ENCODE results near the gene CELA3B. TPM values are rescaled to one million over a fixed set of nuclear protein-coding genes. Genes with fewer than 3 reads are reported as not detected.
"Not testable (repeated sequence)": the region's sequence is repeated elsewhere in the genome, so short reads cannot be mapped to it uniquely, and the experiment has no call there.

Gene CELA3B
- total RNA-seq, 1 experiment from 2014 or later: not detected

DNA sequence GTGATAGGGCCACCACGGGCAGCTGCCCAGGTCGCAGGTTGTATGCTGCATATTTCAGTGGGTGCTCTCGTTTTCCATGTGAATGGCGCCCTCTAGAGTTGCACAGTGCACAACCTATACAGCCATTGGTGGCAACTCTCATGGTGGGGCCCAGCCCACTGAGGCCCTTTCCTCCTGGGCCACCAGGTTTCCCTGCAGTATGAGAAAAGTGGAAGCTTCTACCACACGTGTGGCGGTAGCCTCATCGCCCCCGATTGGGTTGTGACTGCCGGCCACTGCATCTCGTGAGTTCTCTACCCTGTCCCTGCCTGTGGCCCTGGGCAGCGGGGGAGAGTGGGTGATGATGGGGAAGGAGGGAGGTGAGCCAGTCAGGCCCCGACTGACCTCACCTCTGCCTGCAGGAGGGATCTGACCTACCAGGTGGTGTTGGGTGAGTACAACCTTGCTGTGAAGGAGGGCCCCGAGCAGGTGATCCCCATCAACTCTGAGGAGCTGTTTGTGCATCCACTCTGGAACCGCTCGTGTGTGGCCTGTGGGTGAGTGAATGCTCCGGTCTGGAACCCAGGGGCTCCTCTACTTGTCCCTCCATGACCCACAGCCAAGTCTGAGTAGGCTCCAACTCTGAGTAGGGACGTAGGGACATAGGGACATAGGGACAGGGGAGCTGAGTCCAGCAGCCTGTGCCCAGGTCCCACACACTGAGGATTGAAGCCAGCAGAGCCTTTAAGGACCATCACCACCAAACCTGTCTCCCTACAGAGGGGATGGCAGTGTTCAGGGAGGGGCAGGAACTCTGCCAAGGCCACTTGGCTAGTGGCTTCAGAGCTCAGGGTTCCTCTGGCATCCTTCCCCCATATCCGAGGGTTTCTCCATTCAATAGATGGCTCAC lies 28.7 kb downstream of the CELA3B start:
- DNase-seq (ENCODE audit: extremely low read depth, low read depth): not testable (repeated sequence)

DNA sequence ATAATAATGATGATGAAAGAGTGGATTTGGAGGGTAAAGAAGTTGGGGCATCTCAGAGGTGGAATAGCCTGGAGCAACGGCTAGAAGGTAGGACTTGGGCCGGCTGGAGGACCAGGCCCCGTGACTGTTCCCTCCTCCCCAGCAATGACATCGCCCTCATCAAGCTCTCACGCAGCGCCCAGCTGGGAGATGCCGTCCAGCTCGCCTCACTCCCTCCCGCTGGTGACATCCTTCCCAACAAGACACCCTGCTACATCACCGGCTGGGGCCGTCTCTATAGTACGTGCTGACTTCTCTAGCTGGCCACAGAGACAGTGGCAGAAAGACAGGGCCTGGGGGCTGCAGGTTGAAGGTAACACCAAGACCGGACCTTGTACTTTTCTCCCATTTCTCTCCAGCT lies 29.9 kb downstream of the CELA3B start:
- DNase-seq (ENCODE audit: extremely low read depth, low read depth): not testable (repeated sequence)

DNA sequence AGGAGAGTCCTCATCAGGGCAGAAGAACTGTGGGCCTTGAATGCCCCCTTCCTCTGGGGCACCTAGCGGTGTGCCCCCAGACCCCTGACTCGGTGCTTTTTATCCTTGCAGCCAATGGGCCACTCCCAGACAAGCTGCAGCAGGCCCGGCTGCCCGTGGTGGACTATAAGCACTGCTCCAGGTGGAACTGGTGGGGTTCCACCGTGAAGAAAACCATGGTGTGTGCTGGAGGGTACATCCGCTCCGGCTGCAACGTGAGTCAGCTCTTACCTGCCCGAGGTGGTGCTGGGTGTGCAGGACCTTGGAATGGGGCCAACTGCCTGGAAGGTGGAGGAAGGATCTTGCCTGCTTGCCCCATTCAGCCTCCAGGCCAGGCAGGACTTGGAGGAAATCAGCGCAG lies 30.4 kb downstream of the CELA3B start:
- DNase-seq (ENCODE audit: extremely low read depth, low read depth): not testable (repeated sequence)

DNA sequence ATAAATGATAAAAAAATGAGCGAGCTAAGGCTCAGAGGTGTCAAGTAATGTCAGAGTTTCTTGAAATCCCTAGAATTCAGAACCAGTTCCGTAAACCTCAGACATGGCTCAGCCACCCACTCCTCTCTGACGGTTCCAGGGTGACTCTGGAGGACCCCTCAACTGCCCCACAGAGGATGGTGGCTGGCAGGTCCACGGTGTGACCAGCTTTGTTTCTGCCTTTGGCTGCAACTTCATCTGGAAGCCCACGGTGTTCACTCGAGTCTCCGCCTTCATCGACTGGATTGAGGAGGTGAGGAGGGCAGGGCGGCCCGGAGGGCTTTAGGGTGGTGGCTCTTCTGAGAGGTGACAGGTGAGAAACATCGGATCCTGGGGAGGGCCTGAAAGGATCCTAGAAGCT lies 32.7 kb downstream of the CELA3B start:
- DNase-seq (ENCODE audit: extremely low read depth, low read depth): not testable (repeated sequence)

DNA sequence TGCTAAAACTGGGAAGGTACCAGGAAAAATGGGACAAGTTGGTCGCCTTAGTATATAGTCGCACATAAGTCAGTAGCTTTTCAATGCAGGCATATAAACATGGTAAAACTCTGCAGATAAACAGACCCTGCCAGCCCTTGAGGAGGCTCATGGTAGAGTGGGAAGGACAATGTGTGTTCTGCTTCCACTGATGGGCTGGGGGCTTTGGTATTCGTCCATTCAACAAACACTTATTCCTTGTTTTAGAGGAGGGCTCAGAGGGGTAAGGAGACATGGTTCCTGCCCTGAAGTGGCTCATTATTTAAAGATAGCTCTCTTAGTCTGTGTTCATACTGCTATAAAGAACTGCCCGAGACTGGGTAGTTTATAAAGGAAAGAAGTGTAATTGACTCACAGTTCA lies 35.9 kb downstream of the CELA3B start:
- not testable (repeated sequence) for DNase-seq (ENCODE audit: extremely low read depth, low read depth)

DNA sequence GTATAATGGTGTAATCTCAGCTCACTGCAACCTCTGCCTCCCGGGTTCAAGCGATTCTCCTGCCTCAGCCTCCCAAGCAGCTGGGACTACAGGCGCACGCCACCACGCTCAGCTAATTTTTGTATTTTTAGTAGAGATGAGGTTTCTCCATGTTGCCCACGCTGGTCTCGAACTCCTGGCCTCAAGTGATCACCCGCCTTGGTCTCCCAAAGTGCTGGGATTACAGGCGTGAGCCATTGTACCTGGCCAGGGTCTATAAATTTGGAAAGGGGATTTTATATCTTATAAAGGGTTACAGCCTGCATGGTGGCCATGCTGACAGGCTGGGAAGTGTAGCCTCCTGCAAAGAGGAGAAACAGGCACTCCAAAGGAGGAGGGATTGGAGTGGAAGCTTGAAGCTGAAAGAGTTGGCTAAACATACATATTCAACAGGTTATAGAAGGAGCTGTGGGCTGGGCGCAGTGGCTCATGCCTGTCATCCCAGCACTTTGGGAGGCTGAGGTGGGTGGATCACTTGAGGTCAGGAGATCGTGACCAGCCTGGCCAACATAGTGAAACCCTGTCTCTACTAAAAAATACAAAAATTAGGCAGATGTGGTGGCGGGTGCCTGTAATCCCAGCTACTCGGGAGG lies 37.9 kb downstream of the CELA3B start:
- DNase-seq (ENCODE audit: extremely low read depth, low read depth): not testable (repeated sequence)

DNA sequence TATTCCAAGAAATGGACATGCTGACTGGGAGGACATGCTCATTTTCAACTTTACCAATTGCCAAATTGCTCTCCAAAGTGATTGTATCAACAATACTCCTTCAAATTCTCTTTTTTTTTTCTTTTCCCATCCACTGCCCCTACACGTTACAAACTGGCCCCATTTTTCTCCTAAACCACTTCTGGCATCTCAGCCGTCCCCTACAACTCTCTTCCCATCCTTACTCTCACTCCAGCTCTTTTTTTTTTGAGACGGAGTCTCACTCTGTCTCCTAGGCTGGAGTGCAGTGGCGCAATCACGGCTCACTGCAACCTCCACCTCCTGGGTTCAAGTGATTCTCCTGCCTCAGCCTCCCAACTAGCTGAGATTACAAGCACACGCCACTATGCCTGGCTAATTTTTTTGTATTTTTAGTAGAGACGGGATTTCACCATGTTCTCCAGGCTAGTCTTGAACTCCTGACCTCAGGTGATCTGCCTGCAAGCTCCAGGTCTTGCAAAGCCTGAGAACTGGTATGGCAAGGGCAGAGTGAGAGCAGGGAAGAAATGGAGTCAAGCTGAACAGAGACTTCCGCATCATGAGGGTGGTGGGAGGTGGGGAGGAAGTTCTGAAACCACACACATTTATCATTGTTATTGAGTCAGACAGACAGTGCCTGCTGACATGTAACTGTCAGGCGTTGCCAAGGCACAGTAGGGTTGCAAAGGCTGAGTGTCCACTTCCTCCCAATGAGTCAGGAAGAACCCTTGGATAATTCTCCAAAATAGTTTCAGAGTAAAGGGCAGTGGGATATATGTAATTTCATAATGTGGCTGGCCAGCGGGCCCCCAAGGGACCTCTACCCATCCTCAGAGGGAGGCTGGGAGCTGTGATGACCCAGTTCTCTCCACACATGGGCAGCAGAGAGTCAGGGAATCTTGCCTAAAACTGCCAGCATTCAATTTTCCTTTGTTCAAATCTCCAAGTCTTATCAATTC lies 42.0 kb downstream of the CELA3B start:
- peak; percentile 42 for DNase-seq (ENCODE audit: extremely low read depth, low read depth)

DNA sequence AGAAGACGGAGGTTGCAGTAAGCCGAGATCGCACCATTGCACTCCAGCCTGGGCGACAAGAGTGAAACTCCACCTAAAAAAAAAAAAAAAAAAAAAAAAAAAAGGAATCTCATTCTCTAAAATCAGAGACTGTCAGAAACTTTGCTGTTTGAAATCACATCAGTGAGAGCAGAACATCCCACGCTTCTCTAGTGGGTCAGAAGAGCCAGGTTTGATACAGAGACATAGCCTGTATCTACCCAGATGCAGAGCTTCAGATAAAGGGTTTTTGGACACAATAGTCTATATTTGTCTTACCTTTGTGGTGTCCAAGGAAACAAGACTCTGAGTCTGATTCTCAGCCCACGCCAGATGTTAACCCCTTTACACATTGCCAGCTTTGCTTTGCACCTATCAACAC lies 44.2 kb downstream of the CELA3B start:
- no peak for DNase-seq (ENCODE audit: extremely low read depth, low read depth)

DNA sequence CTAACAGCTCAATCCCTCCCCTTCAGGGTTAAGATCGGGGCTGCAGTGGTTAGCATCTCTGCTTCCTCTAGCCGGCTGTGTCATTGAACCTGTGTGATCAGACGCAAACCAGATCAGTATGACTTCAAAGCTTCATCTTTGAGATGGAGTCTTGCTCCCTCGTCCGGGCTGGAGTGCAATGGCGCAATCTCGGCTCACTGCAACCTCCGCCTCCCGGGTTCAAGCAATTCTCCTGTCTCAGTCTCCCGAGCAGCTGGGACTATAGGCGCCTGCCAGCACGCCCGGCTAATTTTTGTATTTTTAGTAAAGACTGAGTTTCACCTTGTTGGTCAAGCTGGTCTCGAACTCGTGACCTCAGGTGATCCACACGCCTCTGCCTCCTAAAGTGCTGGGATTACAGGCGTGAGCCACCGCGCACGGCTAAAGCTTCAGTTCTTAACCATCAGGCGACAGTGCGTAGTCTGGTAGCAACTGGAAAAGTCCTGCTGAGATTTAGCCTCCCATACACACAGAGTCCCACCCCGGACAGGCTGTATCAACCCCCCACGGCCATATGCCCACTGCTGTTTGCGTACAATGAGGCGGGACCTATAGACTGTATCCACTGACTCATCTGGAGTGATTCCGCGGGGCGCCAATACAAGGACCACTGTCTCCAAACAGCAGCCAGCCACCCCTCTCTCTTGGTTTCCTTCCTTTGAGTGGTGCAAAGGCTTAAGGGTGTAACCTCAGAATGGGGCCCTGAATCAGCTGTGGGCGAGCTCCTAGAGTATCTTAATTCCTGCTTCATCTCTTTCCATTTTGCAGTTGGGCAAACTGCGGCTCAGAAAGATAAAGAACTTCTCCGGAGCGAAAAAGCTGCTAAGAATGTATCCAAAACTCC lies 47.9 kb downstream of the CELA3B start:
- DNase-seq (ENCODE audit: extremely low read depth, low read depth): no peak

DNA sequence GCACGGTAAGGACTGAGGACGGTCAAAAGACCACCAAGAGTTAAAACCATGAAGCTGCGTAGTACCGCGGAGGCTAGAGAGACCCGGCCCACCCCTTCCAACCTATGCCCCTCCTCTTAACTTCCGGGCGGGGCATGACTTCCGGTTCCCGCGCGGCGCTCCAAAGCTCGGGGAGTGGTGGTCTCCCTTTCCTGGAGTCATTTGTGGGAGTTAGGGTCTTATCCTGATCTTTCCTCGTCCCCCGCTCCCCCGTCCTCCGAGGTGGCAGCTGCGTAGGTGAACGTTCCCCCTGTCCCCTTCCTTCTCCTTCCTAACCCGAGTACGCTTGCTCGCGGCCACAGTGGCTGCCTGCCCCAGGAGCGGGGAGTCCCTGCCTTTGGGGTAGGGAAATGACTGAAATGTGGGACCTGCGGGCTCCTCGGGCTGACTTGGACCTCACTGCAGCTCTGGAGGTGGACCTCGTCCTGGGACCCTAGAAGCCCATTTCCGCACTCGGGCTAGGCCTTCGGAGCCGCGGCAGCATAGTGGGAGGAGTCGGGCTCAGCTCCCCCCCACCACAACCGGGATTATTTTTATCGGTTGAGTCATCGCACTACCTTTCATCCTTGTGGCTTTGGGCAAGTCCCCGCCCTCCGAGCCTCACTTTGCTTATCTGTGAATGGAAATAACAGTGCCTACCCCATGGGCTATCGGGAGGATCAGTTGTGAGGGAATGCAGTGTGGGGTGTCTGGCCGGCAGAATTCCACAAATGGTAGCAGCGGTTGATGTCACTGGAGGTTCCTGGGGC lies 48.7 kb downstream of the CELA3B start:
- peak; percentile 52 for DNase-seq (ENCODE audit: extremely low read depth, low read depth)

DNA sequence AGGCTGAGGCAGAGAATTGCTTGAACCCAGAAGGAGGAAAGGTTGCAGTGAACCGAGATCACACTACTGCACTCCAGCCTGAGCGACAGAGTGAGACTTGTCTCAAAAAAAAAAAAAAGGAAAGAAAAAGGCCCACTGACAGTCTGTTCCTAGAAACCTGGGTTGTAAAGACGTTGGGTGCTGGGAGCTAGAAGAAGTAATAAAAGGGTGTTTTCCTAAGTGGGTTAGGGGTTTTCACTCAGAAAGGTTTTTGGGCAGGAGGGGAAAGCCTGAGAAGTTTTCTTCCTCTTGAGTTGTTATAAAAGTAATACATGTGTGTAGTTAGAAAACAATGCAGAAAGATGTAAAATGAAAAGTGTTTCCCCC lies 50.1 kb downstream of the CELA3B start:
- no peak for DNase-seq (ENCODE audit: extremely low read depth, low read depth)

DNA sequence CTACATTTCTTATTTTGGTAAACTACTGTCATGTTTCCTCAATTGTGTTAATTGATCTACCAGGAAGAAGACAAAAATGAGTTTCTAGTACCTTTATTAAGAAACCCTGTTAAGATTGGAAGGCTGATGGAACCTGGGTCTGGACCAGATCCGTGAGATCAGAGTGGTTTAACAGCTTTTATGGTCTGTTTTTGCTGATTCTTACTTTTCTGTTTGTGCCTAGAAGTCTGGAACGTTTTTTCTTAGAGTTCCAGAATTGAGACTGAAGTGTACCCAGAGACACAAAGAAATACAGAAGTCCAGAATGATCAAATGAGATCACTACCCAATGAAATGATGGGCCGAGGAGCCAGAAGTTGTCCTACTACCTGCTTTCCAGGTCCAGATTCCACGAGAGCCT lies 53.2 kb downstream of the CELA3B start:
- no peak for DNase-seq (ENCODE audit: extremely low read depth, low read depth)

DNA sequence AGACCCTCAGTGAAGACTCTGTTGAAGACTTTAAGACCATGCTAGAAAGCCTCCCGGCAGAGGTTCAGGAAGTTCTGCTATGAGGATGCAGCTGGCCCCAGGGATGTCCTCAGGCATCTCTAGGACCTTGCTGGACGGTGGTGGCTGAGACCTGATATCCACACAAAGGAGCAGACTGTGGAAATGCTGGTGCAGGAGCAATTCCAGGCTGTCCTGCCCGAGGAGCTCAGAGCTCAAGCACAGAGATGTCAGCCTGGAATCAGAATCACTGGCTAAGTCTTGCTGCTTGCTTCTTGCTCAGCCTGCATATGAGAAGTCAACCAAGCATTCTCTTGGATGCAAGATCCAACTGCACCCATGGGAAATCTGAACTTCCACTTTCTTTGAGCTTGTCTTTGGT lies 53.7 kb downstream of the CELA3B start:
- no peak for DNase-seq (ENCODE audit: extremely low read depth, low read depth)

DNA sequence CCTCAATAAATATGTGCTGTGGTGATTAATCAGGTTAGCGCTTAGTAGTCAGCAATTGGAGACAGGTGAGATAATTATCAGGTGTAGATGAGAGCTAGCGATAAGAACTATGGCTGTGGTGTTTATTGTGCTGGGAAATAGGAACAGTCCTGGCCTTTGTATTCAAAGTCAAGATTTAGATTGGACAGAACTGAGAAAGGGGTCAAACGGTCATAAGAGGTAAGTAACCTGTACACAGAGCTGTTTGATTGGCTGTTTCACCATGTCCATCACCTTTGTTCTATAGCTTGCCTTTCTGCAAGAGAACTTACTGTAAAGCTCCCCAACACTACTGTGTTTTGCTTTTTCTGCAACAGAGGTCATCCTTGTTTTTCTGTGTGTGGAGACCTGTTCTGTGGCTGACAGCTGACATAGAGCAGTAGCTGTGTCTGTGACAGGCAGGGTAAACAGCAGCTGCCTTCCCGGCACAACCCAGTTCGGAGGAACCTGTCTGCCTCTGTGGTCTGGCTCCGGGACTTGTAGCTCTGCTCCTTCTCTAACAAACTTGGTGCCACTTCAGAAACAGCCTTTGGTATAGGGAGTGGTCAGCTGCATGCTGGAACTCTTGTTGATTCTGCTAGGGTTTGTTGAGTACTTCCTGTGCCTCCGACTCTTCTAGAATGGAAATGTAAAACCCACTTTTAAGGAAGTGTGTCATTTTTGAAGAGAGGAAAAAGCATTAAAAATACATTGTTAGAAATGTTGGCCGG lies 54.6 kb downstream of the CELA3B start:
- no peak for DNase-seq (ENCODE audit: extremely low read depth, low read depth)

DNA sequence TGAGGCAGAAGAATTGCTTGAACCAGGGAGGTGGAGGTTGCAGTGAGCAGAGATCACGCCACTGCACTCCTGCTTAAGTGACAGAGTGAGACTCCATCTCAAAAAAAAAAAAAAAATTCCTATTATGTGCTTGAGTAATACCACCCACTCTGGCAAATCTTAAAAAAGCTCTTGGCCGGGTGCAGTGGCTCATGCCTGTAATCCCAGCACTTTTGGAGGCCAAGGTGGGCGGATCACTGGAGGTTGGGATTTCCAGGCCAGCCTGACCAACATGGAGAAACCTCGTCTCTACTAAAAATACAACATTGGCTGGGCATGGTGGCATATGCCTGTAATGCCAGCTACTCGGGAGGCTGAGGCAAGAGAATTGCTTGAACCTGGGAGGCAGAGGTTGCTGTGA lies 58.0 kb downstream of the CELA3B start:
- DNase-seq (ENCODE audit: extremely low read depth, low read depth): not testable (repeated sequence)

DNA sequence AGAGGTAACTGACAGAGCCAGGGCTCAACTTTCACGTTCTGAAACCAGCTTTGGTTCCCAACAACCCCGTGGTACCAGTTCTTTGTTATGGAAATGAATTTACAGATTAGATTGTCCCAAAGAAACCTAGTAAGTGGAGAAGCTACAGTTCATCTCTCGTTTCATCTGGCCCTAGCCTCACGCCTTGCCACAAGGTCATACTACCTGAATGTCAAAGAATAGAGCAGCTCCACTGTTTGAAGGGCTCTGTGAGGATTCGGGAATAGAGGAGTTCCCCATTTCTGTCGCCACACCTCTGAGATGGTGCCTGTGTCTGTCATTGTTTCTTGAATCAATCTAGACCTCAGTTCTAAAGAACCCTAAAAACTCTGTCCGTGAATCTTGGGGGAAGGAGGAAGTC lies 60.7 kb downstream of the CELA3B start:
- DNase-seq (ENCODE audit: extremely low read depth, low read depth): no peak

DNA sequence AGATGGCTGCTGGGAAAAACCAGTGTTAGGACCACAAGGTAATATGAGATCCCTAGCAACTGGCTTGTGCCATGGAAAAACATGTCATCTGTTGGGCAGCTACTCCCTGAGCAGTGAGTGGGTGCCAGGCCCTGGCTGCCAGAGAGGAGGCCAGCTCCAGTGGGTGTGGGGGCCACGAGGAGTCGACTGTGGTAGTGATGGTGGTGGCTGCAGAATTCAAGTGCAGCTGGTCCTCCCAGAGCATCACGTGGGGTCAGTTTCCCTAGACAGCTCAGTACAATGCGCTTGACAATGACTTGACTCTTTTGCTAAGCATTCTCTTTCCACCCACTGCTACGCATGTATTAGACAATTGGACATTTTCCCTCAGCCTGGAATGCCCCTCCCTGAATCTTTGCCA lies 61.2 kb downstream of the CELA3B start:
- DNase-seq (ENCODE audit: extremely low read depth, low read depth): no peak
